KMS-11 (cell line): ENCODE measurements around the gene CDK17.

Source experiments
- H2AFZ ChIP-seq: fragments of 200-600 bp; sonication (generic); 2 replicates; pipeline ENCODE4 v1.6.1; 2016; ENCODE audit warnings: antibody characterized with exemption, mixed run types, low read depth
- H3K27ac ChIP-seq: fragments of 200-600 bp; sonication (generic); 2 replicates; pipeline ENCODE4 v1.6.1; 2016; ENCODE audit warnings: mild to moderate bottlenecking, mixed run types
- H3K27me3 ChIP-seq: fragments of 200-600 bp; sonication (generic); 2 replicates; pipeline ENCODE4 v1.6.1; 2017; ENCODE audit warnings: mild to moderate bottlenecking, low read depth, mixed run types, moderate library complexity; ENCODE audit not compliant: insufficient read depth
- H3K36me3 ChIP-seq: fragments of 200-600 bp; sonication (generic); 2 replicates; pipeline ENCODE4 v1.6.1; 2017; ENCODE audit warnings: mild to moderate bottlenecking, mixed run types; ENCODE audit not compliant: insufficient read depth
- H3K4me1 ChIP-seq: fragments of 200-600 bp; sonication (generic); 2 replicates; pipeline ENCODE4 v1.6.1; 2016; ENCODE audit warnings: mild to moderate bottlenecking, low read depth, mixed run types; ENCODE audit not compliant: poor library complexity, severe bottlenecking
- H3K4me2 ChIP-seq: fragments of 200-600 bp; sonication (generic); 2 replicates; pipeline ENCODE4 v1.7.0; 2016; ENCODE audit warnings: mild to moderate bottlenecking, mixed run types
- H3K4me3 ChIP-seq: fragments of 200-600 bp; sonication (generic); IDR thresholded peaks from 2 replicates; pipeline ENCODE4 v1.6.1; 2017; ENCODE audit warnings: low read depth, low read length, mixed read lengths; ENCODE audit not compliant: insufficient read depth
- H3K79me2 ChIP-seq: fragments of 200-600 bp; sonication (generic); 2 replicates; pipeline ENCODE4 v1.6.1; 2016; ENCODE audit warnings: low read depth, mixed run types; ENCODE audit not compliant: insufficient read depth
- H3K9ac ChIP-seq: fragments of 200-600 bp; sonication (generic); 2 replicates; pipeline ENCODE4 v1.6.1; 2016; ENCODE audit warnings: mild to moderate bottlenecking, mixed run types
- H4K20me1 ChIP-seq: fragments of 200-600 bp; sonication (generic); 2 replicates; pipeline ENCODE4 v1.6.1; 2016; ENCODE audit warnings: mild to moderate bottlenecking, mixed run types; ENCODE audit not compliant: insufficient read depth
- TF ChIP-seq, protein P1 (sequence below): fragments of 200-600 bp; sonication (generic); conservative IDR thresholded peaks from 2 replicates; pipeline ENCODE4 v1.6.1; 2017; ENCODE audit warnings: low read depth, mild to moderate bottlenecking, antibody characterized with exemption, low read length, moderate library complexity, mixed read lengths

Gene CDK17

GRCh38 chr12:96302687-96303310 lies 97.4 kb downstream of the CDK17 start:
- no peaks in the 10 kb centered on the region for H4K20me1 ChIP-seq
- H3K9ac ChIP-seq = no peak overlapping the region
- H3K36me3 ChIP-seq = no peaks in the 10 kb centered on the region
- H2AFZ ChIP-seq = no peak overlapping the region
- TF ChIP-seq, protein P1, sequence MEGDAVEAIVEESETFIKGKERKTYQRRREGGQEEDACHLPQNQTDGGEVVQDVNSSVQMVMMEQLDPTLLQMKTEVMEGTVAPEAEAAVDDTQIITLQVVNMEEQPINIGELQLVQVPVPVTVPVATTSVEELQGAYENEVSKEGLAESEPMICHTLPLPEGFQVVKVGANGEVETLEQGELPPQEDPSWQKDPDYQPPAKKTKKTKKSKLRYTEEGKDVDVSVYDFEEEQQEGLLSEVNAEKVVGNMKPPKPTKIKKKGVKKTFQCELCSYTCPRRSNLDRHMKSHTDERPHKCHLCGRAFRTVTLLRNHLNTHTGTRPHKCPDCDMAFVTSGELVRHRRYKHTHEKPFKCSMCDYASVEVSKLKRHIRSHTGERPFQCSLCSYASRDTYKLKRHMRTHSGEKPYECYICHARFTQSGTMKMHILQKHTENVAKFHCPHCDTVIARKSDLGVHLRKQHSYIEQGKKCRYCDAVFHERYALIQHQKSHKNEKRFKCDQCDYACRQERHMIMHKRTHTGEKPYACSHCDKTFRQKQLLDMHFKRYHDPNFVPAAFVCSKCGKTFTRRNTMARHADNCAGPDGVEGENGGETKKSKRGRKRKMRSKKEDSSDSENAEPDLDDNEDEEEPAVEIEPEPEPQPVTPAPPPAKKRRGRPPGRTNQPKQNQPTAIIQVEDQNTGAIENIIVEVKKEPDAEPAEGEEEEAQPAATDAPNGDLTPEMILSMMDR = no peak
- no peaks in the 10 kb centered on the region for H3K27me3 ChIP-seq
- H3K4me2 ChIP-seq = no peak overlapping the region
- H3K4me3 ChIP-seq = no peak overlapping the region
- H3K4me1 ChIP-seq = peaks cover 1% of the 10 kb centered on the region
- no peaks in the 10 kb centered on the region for H3K79me2 ChIP-seq
- no peak overlapping the region for H3K27ac ChIP-seq

DNA sequence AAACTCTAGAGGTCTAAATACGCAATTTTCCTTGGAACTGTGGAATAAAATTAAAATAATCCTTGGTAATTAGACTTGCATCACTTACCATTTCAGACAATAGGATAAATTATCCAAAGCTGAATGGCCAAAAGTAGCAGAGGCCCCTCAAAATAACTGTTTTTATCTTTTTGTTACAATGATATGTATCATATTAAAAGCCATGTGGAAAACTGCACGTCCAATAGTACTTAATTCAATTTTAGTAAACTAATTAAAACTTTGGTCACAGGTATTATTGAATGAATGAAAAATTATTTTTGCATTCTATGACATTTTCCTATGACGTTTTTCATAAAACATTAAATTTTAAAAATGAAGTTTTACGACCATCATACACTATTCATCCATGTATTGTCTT lies 98.5 kb downstream of the CDK17 start:
- Histone ChIP-seq H3K9ac (no peak overlapping the region), H3K79me2 (no peaks in the 10 kb centered on the region), H4K20me1 (no peaks in the 10 kb centered on the region), H3K4me1 (peaks cover 7% of the 10 kb centered on the region), H2AFZ (no peak overlapping the region), H3K27ac (no peak overlapping the region), H3K27me3 (no peaks in the 10 kb centered on the region), H3K36me3 (no peaks in the 10 kb centered on the region), H3K4me2 (no peak overlapping the region), H3K4me3 (no peak overlapping the region)
- TF ChIP-seq, protein P1 = no peak

DNA sequence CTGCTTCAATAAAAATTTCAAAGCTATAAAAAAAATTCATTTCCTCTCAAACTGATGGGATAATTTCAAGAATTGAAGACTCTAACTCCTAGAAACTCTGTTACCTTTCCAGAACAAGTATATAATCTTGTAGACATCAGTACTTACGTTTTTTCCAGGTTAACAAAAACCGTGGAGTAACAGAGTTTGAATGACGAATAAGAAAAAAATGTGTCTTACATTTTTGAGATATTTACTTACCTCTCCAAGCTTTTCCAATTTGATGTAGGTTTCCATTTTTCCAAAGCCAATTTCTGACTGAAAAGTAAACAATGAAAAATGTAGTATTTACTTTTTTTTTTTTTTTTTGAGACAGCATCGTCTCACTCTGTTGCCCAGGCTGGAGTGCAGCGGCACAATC lies 100.2 kb downstream of the CDK17 start:
- H3K27ac ChIP-seq = no peak overlapping the region
- H3K4me3 ChIP-seq = no peak overlapping the region
- H3K27me3 ChIP-seq = no peaks in the 10 kb centered on the region
- no peaks in the 10 kb centered on the region for H4K20me1 ChIP-seq
- no peaks in the 10 kb centered on the region for H3K36me3 ChIP-seq
- H2AFZ ChIP-seq = no peak overlapping the region
- H3K4me1 ChIP-seq = peaks cover 23% of the 10 kb centered on the region
- H3K4me2 ChIP-seq = no peak overlapping the region
- no peak overlapping the region for H3K9ac ChIP-seq
- no peaks in the 10 kb centered on the region for H3K79me2 ChIP-seq
- TF ChIP-seq, protein P1 = no peak

DNA sequence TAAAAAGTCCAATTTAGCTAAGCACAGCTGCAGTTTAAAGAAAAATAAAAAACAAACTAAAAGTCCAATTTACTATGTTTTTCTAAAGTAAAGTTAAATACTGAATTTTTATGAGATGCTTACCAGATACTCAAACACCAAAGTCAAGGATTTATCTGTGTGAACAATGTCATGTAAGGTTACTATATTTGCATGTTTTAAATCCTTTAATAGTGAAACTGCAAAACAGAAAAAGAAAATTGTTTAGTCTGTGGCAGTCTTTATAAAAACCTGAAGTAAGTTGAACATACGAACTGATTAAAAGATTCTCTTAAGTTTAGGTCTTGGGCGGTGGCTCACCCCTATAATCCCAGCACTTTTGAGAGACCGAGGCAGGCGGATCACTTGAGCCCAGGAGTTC lies 102.7 kb downstream of the CDK17 start:
- H3K4me3 ChIP-seq = no peak overlapping the region
- no peak overlapping the region for H3K9ac ChIP-seq
- H2AFZ ChIP-seq = no peak overlapping the region
- no peaks in the 10 kb centered on the region for H4K20me1 ChIP-seq
- no peaks in the 10 kb centered on the region for H3K36me3 ChIP-seq
- TF ChIP-seq, protein P1 = no peak
- no peak overlapping the region for H3K27ac ChIP-seq
- no peak overlapping the region for H3K4me2 ChIP-seq
- no peaks in the 10 kb centered on the region for H3K79me2 ChIP-seq
- no peaks in the 10 kb centered on the region for H3K27me3 ChIP-seq
- H3K4me1 ChIP-seq = peaks cover 37% of the 10 kb centered on the region
